T-cell (primary cell): ENCODE results near the gene ZDHHC18. TPM values are rescaled to one million over a fixed set of nuclear protein-coding genes. Genes with fewer than 3 reads are reported as not detected.

ENCODE experiments used
- ATAC-seq, 4 experiments: fragments of 200-7000 bp in 3 of 4; fragments of 150-1000 bp in 1 of 4; cut with Tn5 transposase; replicated peaks in 1 of 4; 1 replicate in 3 of 4; 2 replicates in 1 of 4; pipeline ENCODE4 v1.10.0; 2021; ENCODE audit warnings: moderate library complexity in 3 of 4, mild to moderate bottlenecking in 2 of 4, moderate number of reproducible peaks in 1 of 4
- CTCF ChIA-PET, 2 donors: fragments of 300-600 bp; sonication (Branson Sonifier 250); formaldehyde crosslinking; loops; one replicate each; lab custom pipeline; 2022; ENCODE audit warnings: antibody characterized with exemption in 2 of 2; lab: Charles Lee
- POLR2A ChIA-PET, 2 donors: fragments of 300-600 bp; sonication (Branson Sonifier 250); formaldehyde crosslinking; loops; one replicate each; lab custom pipeline; 2022; ENCODE audit warnings: antibody characterized with exemption in 2 of 2; lab: Charles Lee
- DNase-seq, 35 experiments: peaks; one replicate each; pipeline versions ENCODE4 v3.0.0 to v3.0.0-alpha.2; 2013 to 2023
- H3K27ac ChIP-seq: one replicate; pipeline ENCODE4 v1.5.1; 2013; ENCODE audit warnings: low read length
- H3K27me3 ChIP-seq, 2 experiments: replicated peaks in 1 of 2; 1 replicate in 1 of 2; 2 replicates in 1 of 2; pipeline versions ENCODE4 v1.6.1 to v1.7.0; 2013; ENCODE audit warnings: low read length in 1 of 2, mixed read lengths in 1 of 2; ENCODE audit not compliant: control insufficient read depth in 2 of 2, insufficient read depth in 2 of 2; ENCODE audit errors: extremely low read depth in 1 of 2
- H3K36me3 ChIP-seq, 2 donors: 1 replicate in 1 of 2; 2 replicates in 1 of 2; pipeline versions ENCODE4 v1.6.1 to v1.7.0; 2013; ENCODE audit warnings: low read length in 1 of 2; ENCODE audit not compliant: control insufficient read depth in 2 of 2, insufficient read depth in 1 of 2; ENCODE audit errors: extremely low read depth in 1 of 2
- H3K4me1 ChIP-seq, 2 experiments: 1 replicate in 1 of 2; 2 replicates in 1 of 2; pipeline versions ENCODE4 v1.6.1 to v1.7.0; 2013; ENCODE audit warnings: low read length in 2 of 2, mixed read lengths in 1 of 2; ENCODE audit not compliant: insufficient read depth in 2 of 2, control insufficient read depth in 1 of 2; ENCODE audit errors: extremely low read depth in 1 of 2
- H3K4me3 ChIP-seq, 2 donors: 1 replicate in 1 of 2; 2 replicates in 1 of 2; pipeline versions ENCODE4 v1.5.1 to v1.7.0; 2013; ENCODE audit warnings: mild to moderate bottlenecking in 2 of 2, low read length in 1 of 2, moderate library complexity in 1 of 2; ENCODE audit not compliant: control insufficient read depth in 1 of 2; ENCODE audit errors: extremely low read depth in 1 of 2
- H3K9me3 ChIP-seq: 2 replicates; pipeline ENCODE4 v1.7.0; 2013
- H3K27ac Mint-ChIP-seq, 2 donors: one replicate each; pipeline ENCODE4 v1.8.0; 2020 to 2021; ENCODE audit warnings: mild to moderate bottlenecking in 2 of 2, mixed read lengths in 2 of 2
- H3K27me3 Mint-ChIP-seq, 2 donors: one replicate each; pipeline ENCODE4 v1.8.0; 2021 to 2022; ENCODE audit warnings: mixed read lengths in 2 of 2
- H3K36me3 Mint-ChIP-seq: one replicate; pipeline ENCODE4 v1.8.0; 2021; ENCODE audit warnings: mixed read lengths
- H3K4me1 Mint-ChIP-seq, 3 donors: one replicate each; pipeline ENCODE4 v1.8.0; 2020 to 2022; ENCODE audit warnings: mixed read lengths in 3 of 3, mild to moderate bottlenecking in 1 of 3
- H3K4me3 Mint-ChIP-seq, 3 donors: one replicate each; pipeline ENCODE4 v1.8.0; 2020 to 2022; ENCODE audit warnings: mild to moderate bottlenecking in 3 of 3, mixed read lengths in 3 of 3, moderate library complexity in 3 of 3
- H3K9me3 Mint-ChIP-seq, 3 donors: one replicate each; pipeline ENCODE4 v1.8.0; 2020 to 2022; ENCODE audit warnings: mixed read lengths in 3 of 3
- WGBS: methylation state at CpG from one replicate; pipeline ENCODE4 v1.1.5; 2013; ENCODE audit warnings: missing lambda C conversion rate; ENCODE audit not compliant: insufficient coverage; 5-methylcytosine and 5-hydroxymethylcytosine counted together
- total RNA-seq, 35 experiments: library from RNA in 6 of 35; stranded (reverse) in 6 of 35; fragments of 120-200 nt in 1 of 35; gene quantifications; one replicate each; pipeline versions ENCODE4 v1.2.1 to v1.2.4 and lab custom pipeline; 2013 to 2026

The ZDHHC18 gene
- total RNA-seq, 5 donors from 2014 or later (not counting 1 experiment from before 2014, with no cell fraction given): 41.1 to 59.9 (median 50.6) TPM

GRCh38 chr1:26814377-26814776 is 12.1 kb upstream of the ZDHHC18 start:
- Mint-ChIP-seq H3K27ac (no peak overlapping the region), H3K27me3 (no peaks in the 10 kb centered on the region), H3K36me3 (no peaks in the 10 kb centered on the region), H3K4me1 (peaks cover 11 to 15% (median 11%) of the 10 kb centered on the region in 3 donors), H3K9me3 (no peaks in the 10 kb centered on the region), H3K4me3 (no peak overlapping the region)
- H3K4me1 ChIP-seq: peaks cover 0 to 14% of the 10 kb centered on the region in 2 experiments
- ChIA-PET CTCF (interaction anchor here in 1 of 2 donors (0.6 kb wide), 1 partner anchor 71 kb away, joined by 3 read pairs; no protein-coding TSS in a partner anchor), POLR2A (no interaction called here)
- no peak for DNase-seq
- H3K9me3 ChIP-seq: no peaks in the 10 kb centered on the region
- no CpG with 5 or more reads among the region's 2 CpGs for WGBS
- H3K27ac ChIP-seq: no peak overlapping the region
- no peaks in the 10 kb centered on the region for H3K36me3 ChIP-seq
- no peaks in the 10 kb centered on the region for H3K27me3 ChIP-seq
- no peak for ATAC-seq
- no peak overlapping the region for H3K4me3 ChIP-seq

- Mint-ChIP-seq H3K9me3 (no peaks in the 10 kb centered on the region), H3K27ac (no peak overlapping the region), H3K36me3 (no peaks in the 10 kb centered on the region), H3K4me1 (peaks cover 11 to 15% (median 12%) of the 10 kb centered on the region in 3 donors), H3K27me3 (no peaks in the 10 kb centered on the region), H3K4me3 (no peak overlapping the region)
- Histone ChIP-seq H3K27me3 (no peaks in the 10 kb centered on the region), H3K9me3 (no peaks in the 10 kb centered on the region), H3K4me1 (peaks cover 0 to 14% of the 10 kb centered on the region in 2 experiments), H3K4me3 (no peak overlapping the region), H3K36me3 (no peaks in the 10 kb centered on the region), H3K27ac (no peak overlapping the region)
- ATAC-seq: no peak
- no peak for DNase-seq
- ChIA-PET CTCF (interaction anchor here in 1 of 2 donors (1.2 kb wide), 1 partner anchor 18 kb away, joined by 3 read pairs; no protein-coding TSS in a partner anchor), POLR2A (no interaction called here)
- WGBS: 100% methylated on average over 2 of the region's 3 CpGs
These were observed 11.6 kb upstream of the ZDHHC18 start for GRCh38 chr1:26814893-26815292.

- peaks cover 24 to 35% (median 25%) of the 10 kb centered on the region in 3 donors for H3K4me1 Mint-ChIP-seq
- Histone ChIP-seq H3K9me3 (no peaks in the 10 kb centered on the region), H3K27ac (peak overlapping the region; percentile 60), H3K4me3 (peak overlapping the region; percentile 30 to 47), H3K36me3 (no peaks in the 10 kb centered on the region), H3K27me3 (no peaks in the 10 kb centered on the region), H3K4me1 (peaks cover 8 to 28% of the 10 kb centered on the region in 2 experiments)
- ATAC-seq (peak; percentile 95 to 97 (median 96)), DNase-seq (peak in 14 of 35 experiments; percentile 8 to 72 (median 32))
- WGBS: no CpG with 5 or more reads among the region's 4 CpGs
- peak overlapping the region; percentile 89 to 96 for H3K27ac Mint-ChIP-seq
- H3K9me3 Mint-ChIP-seq: no peaks in the 10 kb centered on the region
- ChIA-PET POLR2A (interaction anchor here (0.6 to 1.7 kb wide), 3 partner anchors 10 to 52 kb away, joined by 3 to 12 read pairs (median 5); no protein-coding TSS in a partner anchor), CTCF (interaction anchor here (0.5 to 3.4 kb wide), 15 partner anchors 9 to 351 kb away, joined by 3 to 92 read pairs (median 5); no protein-coding TSS in a partner anchor)
- no peaks in the 10 kb centered on the region for H3K36me3 Mint-ChIP-seq
- H3K4me3 Mint-ChIP-seq: peak overlapping the region; percentile 61 to 69 (median 67)
- no peaks in the 10 kb centered on the region for H3K27me3 Mint-ChIP-seq
These were observed 5.7 kb upstream of the ZDHHC18 start for GRCh38 chr1:26820784-26821269.

- Histone ChIP-seq H3K36me3 (no peaks in the 10 kb centered on the region), H3K4me3 (no peak overlapping the region), H3K27ac (no peak overlapping the region), H3K27me3 (no peaks in the 10 kb centered on the region), H3K9me3 (no peaks in the 10 kb centered on the region), H3K4me1 (peaks cover 12 to 40% of the 10 kb centered on the region in 2 experiments)
- 100% methylated on average over 3 of the region's 4 CpGs for WGBS
- peaks cover 31 to 48% (median 36%) of the 10 kb centered on the region in 3 donors for H3K4me1 Mint-ChIP-seq
- CTCF ChIA-PET: interaction anchor here in 1 of 2 donors (0.7 to 3.3 kb wide), 3 partner anchors 11 to 216 kb away, joined by 3 to 19 read pairs (median 6); no protein-coding TSS in a partner anchor
- no peaks in the 10 kb centered on the region for H3K36me3 Mint-ChIP-seq
- ATAC-seq (no peak), DNase-seq (no peak)
- peak overlapping the region; percentile 48 to 59 for H3K27ac Mint-ChIP-seq
- no peaks in the 10 kb centered on the region for H3K9me3 Mint-ChIP-seq
- H3K27me3 Mint-ChIP-seq: no peaks in the 10 kb centered on the region
- no peak overlapping the region for H3K4me3 Mint-ChIP-seq
- POLR2A ChIA-PET: no interaction called here
These were observed 3.6 kb upstream of the ZDHHC18 start for GRCh38 chr1:26822737-26823395.

- Mint-ChIP-seq H3K9me3 (no peaks in the 10 kb centered on the region), H3K4me1 (peaks cover 50 to 66% (median 54%) of the 10 kb centered on the region in 3 donors), H3K4me3 (peak overlapping the region in 2 of 3 donors; percentile 18 to 91), H3K27me3 (no peaks in the 10 kb centered on the region), H3K27ac (peak overlapping the region; percentile 95 to 97), H3K36me3 (no peaks in the 10 kb centered on the region)
- DNase-seq: no peak
- no peak overlapping the region for H3K4me3 ChIP-seq
- ChIA-PET CTCF (interaction anchor here (0.5 to 3.3 kb wide), 8 partner anchors 9 to 811 kb away, joined by 3 to 19 read pairs (median 4); no protein-coding TSS in a partner anchor), POLR2A (no interaction called here)
- H3K9me3 ChIP-seq: no peaks in the 10 kb centered on the region
- H3K27me3 ChIP-seq: no peaks in the 10 kb centered on the region
- 100% methylated on average over 3 of the region's 3 CpGs for WGBS
- peak overlapping the region; percentile 86 for H3K27ac ChIP-seq
- peaks cover 0 to 7% of the 10 kb centered on the region in 2 donors for H3K36me3 ChIP-seq
- H3K4me1 ChIP-seq: peaks cover 20 to 59% of the 10 kb centered on the region in 2 experiments
- ATAC-seq: no peak
These were observed 1.8 kb upstream of the ZDHHC18 start for GRCh38 chr1:26824731-26825130.

- DNase-seq (no peak), ATAC-seq (no peak)
- no peaks in the 10 kb centered on the region for H3K9me3 Mint-ChIP-seq
- Histone ChIP-seq H3K27ac (peak overlapping the region; percentile 74), H3K9me3 (no peaks in the 10 kb centered on the region), H3K36me3 (peaks cover 0 to 14% of the 10 kb centered on the region in 2 donors), H3K27me3 (no peaks in the 10 kb centered on the region), H3K4me3 (peak overlapping the region; percentile 58 to 67), H3K4me1 (peaks cover 12 to 65% of the 10 kb centered on the region in 2 experiments)
- 4% methylated on average over 15 of the region's 17 CpGs for WGBS
- H3K36me3 Mint-ChIP-seq: peaks cover 8% of the 10 kb centered on the region
- ChIA-PET CTCF (no interaction called here), POLR2A (interaction anchor here in 1 of 2 donors (0.7 kb wide), 1 partner anchor 29 kb away, joined by 3 read pairs; no protein-coding TSS in a partner anchor)
- peak overlapping the region; percentile 87 to 98 (median 94) for H3K4me3 Mint-ChIP-seq
- H3K4me1 Mint-ChIP-seq: peaks cover 57 to 74% (median 68%) of the 10 kb centered on the region in 3 donors
- peak overlapping the region; percentile 85 to 99 for H3K27ac Mint-ChIP-seq
- H3K27me3 Mint-ChIP-seq: no peaks in the 10 kb centered on the region
These were observed 667 bp downstream of the ZDHHC18 start for GRCh38 chr1:26827106-26827604.
